ENCODE results near the gene AXIN1. TPM values are rescaled to one million over a fixed set of nuclear protein-coding genes. Genes with fewer than 3 reads are reported as not detected.

The AXIN1 gene
- total RNA-seq, 1 experiment from 2014 or later, result 42.0 TPM

DNA sequence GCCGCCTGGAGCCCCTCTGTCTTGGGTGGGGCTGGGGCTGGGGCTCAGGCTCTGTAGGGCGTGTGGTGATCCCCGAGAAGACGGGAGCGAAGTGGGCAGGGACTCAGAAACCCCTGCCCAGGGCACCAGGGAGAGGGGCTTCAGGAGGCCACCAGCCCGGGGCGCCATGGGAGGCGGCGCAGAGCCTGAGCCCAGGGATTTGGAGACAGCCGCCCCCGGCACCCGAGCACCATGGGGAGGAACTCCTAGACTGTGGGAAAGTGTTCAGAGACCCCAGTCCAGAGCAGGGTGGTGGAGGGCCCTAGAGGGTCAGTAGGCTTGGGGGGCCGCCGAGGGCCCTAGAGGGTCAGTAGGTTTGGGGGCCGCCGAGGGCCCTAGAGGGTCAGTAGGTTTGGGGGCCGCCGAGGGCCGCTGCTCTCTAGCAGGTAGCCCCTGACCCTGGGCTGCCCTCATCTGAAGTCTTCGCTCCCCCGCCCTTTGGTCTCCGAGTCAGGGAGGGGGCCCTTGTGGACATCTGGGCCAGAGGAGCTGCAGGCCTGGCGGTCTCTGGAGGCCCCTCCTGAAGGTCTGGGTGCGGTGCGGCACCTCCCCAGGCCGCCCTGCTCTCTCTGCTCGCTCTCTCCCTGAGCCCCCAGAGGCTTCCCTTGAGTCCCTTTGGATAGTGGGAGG is 71.4 kb downstream of the AXIN1 start:
- Histone ChIP-seq H3K4me2 (no peak overlapping the region), H3K27ac (no peak overlapping the region), H4K20me1 (ENCODE audit: insufficient read depth) (no peaks in the 10 kb centered on the region), H3K9me2 (ENCODE audit: insufficient read depth) (no peaks in the 10 kb centered on the region), H3K4me1 (replicated peaks; ENCODE audit: insufficient read depth) (no peaks in the 10 kb centered on the region), H2AFZ (no peak overlapping the region), H3K9me3 (ENCODE audit: insufficient read depth, low read depth) (no peaks in the 10 kb centered on the region), H3F3A (ENCODE audit: insufficient read depth, low read depth) (peaks cover 12% of the 10 kb centered on the region; the same call in 1 of the 2 replicates), H3K36me3 (ENCODE audit: low read depth) (no peaks in the 10 kb centered on the region), H3K79me2 (ENCODE audit: low read depth) (no peaks in the 10 kb centered on the region), H3K4me3 (no peak overlapping the region), H3K27me3 (ENCODE audit: insufficient read depth, low read depth) (peaks cover 6% of the 10 kb centered on the region; the same call in 1 of the 2 replicates)
- no TSS peak for BruUV-seq (replicated peaks)
- DNase-seq, result no peak
- POLR2A ChIA-PET (ENCODE audit: unreplicated experiment), result no interaction called here
- intact Hi-C loops (cut with micrococcal nuclease; ENCODE audit: unreplicated experiment), result no loop called here
- CTCF ChIA-PET, result no interaction called here
- TF ChIP-seq, protein P1, sequence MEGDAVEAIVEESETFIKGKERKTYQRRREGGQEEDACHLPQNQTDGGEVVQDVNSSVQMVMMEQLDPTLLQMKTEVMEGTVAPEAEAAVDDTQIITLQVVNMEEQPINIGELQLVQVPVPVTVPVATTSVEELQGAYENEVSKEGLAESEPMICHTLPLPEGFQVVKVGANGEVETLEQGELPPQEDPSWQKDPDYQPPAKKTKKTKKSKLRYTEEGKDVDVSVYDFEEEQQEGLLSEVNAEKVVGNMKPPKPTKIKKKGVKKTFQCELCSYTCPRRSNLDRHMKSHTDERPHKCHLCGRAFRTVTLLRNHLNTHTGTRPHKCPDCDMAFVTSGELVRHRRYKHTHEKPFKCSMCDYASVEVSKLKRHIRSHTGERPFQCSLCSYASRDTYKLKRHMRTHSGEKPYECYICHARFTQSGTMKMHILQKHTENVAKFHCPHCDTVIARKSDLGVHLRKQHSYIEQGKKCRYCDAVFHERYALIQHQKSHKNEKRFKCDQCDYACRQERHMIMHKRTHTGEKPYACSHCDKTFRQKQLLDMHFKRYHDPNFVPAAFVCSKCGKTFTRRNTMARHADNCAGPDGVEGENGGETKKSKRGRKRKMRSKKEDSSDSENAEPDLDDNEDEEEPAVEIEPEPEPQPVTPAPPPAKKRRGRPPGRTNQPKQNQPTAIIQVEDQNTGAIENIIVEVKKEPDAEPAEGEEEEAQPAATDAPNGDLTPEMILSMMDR (conservative IDR thresholded peaks at IDR 0.05), result no peak
- no peak for TF ChIP-seq EZH2 (IDR thresholded peaks at IDR 0.05; ENCODE audit: low read depth)

DNA sequence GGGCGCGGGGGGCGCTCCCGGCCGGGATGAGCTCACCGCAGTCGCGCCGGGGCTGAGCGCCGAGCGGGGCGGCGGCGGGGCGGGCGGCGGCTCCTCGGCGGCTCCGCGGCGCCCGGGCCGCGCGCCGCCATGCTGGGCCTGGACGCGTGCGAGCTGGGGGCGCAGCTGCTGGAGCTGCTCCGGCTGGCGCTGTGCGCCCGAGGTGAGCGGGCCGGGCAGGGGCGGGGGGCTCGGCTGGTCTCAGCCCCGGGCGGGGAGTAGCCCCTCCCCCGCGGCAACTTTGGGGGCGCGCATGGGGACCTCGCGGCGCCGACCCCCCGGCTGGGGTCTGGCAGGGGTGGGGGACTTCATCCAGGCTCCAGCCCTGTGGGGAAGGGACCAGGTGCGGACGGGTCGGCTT is 72.0 kb downstream of the AXIN1 start, which contains the start of gene ARHGDIG:
ARHGDIG (plus strand) TSS at position 40 of the 400 bp plus-strand sequence; CDS start at position 130, 90 bp downstream.
- no peak within 1 kb of the TSS for H3K4me2 ChIP-seq
- H3K4me1 ChIP-seq (replicated peaks; ENCODE audit: insufficient read depth), result no peaks in the 10 kb centered on the region
- BruUV-seq (replicated peaks), result no TSS peak
- no peaks in the 10 kb centered on the region for H3K9me3 ChIP-seq (ENCODE audit: insufficient read depth, low read depth)
- H3F3A ChIP-seq (ENCODE audit: insufficient read depth, low read depth), result peaks cover 12% of the 10 kb centered on the region; the same call in 1 of the 2 replicates
- no peak within 1 kb of the TSS for H3K4me3 ChIP-seq
- DNase-seq, result no peak
- no peaks in the 10 kb centered on the region for H3K9me2 ChIP-seq (ENCODE audit: insufficient read depth)
- POLR2A ChIA-PET (ENCODE audit: unreplicated experiment), result no interaction called here
- H4K20me1 ChIP-seq (ENCODE audit: insufficient read depth), result no peaks in the 10 kb centered on the region
- H2AFZ ChIP-seq, result no peak within 1 kb of the TSS
- TF ChIP-seq, protein P1 (conservative IDR thresholded peaks at IDR 0.05), result no peak
- TF ChIP-seq EZH2 (IDR thresholded peaks at IDR 0.05; ENCODE audit: low read depth), result no peak
- H3K79me2 ChIP-seq (ENCODE audit: low read depth), result no peaks in the 10 kb centered on the region
- peaks cover 6% of the 10 kb centered on the region; the same call in 1 of the 2 replicates for H3K27me3 ChIP-seq (ENCODE audit: insufficient read depth, low read depth)
- intact Hi-C loops (cut with micrococcal nuclease; ENCODE audit: unreplicated experiment), result no loop called here
- no peaks in the 10 kb centered on the region for H3K36me3 ChIP-seq (ENCODE audit: low read depth)
- no peak within 1 kb of the TSS for H3K27ac ChIP-seq
- CTCF ChIA-PET, result no interaction called here

- DNase-seq, result no peak
- Histone ChIP-seq H3K27me3 (ENCODE audit: insufficient read depth, low read depth) (peaks cover 8% of the 10 kb centered on the region; the same call in 1 of the 2 replicates), H2AFZ (no peak overlapping the region), H3K9me3 (ENCODE audit: insufficient read depth, low read depth) (no peaks in the 10 kb centered on the region), H3K27ac (no peak overlapping the region), H3F3A (ENCODE audit: insufficient read depth, low read depth) (peaks cover 12% of the 10 kb centered on the region; the same call in 1 of the 2 replicates), H3K4me1 (replicated peaks; ENCODE audit: insufficient read depth) (no peaks in the 10 kb centered on the region), H3K36me3 (ENCODE audit: low read depth) (no peaks in the 10 kb centered on the region), H3K4me2 (no peak overlapping the region), H3K79me2 (ENCODE audit: low read depth) (no peaks in the 10 kb centered on the region), H3K4me3 (no peak overlapping the region), H3K9me2 (ENCODE audit: insufficient read depth) (no peaks in the 10 kb centered on the region), H4K20me1 (ENCODE audit: insufficient read depth) (no peaks in the 10 kb centered on the region)
- CTCF ChIA-PET, result no interaction called here
- POLR2A ChIA-PET (ENCODE audit: unreplicated experiment), result no interaction called here
- no peak for TF ChIP-seq EZH2 (IDR thresholded peaks at IDR 0.05; ENCODE audit: low read depth)
- TF ChIP-seq, protein P1 (conservative IDR thresholded peaks at IDR 0.05), result no peak
- intact Hi-C loops (cut with micrococcal nuclease; ENCODE audit: unreplicated experiment), result no loop called here
- no TSS peak for BruUV-seq (replicated peaks)
Observed at GRCh38 chr16:280005-280460, 72.5 kb downstream of the AXIN1 start.

Data from PC-9 (cell line).